Measurements from ENCODE around the gene RBM4B.
A peak's percentile ranks its signal among the peaks of the same experiment; 100 is the strongest.

The RBM4B gene

DNA sequence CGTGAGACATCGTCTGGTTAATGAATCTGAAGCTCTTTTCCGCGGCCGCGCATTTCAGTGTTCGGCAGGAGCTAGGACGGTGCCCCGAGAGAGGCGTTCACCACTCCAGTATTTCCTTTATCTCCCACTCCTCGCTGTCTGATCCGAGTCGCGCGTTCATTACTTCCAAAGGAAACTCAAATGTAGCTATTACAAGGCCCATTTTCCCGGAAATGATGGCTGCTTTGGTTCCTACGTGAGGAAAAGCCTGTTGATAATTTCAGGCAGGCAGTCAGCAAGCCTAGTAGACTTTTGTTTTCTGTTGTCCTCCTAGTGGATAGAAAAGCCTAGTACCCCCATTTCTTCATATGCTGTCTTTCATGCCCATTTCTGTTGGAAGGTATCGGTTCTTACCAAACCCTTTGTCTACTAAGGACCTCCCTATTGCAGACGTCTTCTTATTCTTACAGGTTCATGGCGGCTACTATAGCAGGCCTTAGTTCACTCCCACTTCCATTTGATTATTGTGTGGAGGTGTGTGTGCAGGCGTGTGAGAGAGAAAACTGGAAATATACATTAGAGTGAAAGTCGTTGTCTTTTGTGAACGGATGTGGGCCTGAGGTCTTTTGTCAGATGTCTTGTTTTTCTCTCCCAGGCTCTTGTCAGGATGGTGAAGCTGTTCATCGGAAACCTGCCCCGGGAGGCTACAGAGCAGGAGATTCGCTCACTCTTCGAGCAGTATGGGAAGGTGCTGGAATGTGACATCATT lies 38.4 kb downstream of the RBM4B start:
- DNase-seq: peak; percentile 40

DNA sequence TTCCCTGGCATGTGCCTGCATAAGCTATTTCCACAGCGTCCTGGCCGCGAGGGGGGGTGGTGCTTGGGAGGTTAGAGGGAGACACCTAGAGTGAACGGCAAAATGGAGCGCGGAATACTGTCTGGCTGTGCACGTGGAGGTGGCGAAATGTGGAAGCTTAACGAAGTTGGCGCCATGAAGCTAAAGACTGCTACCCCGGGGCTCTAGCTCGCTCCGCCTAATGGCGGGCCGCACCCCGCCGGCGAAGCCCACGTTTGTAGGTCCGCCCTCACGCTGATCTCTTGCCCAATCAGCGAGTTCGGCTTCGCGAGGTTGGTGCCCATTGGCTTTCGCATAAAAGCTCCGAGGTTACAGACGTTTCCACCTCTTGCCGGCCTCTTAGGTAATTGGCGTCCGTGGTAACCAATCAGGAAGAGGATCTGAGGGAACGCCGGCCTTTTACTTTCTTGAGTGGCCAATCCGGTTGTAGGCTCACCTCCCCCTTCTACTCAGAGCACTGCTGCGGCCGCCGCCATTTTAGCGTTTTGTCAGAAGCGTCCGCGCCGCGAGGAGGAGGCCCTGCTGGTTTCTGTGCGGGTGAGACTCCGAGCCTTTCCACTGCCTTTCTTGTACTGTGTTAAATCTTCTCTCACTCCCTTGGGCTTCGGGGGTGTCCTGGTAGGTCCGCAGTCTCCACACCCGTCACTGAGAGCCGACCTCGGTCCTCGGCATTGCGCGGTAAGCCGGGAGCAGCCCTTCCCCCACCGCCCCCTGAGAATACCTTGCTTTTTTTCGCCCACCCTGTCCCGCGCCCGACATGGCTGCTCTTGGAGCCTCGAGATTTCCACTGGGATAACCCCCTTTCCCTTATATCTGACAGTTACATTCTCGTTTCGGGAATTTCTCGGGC lies 39.3 kb downstream of the RBM4B start, which contains the start of gene RBM4:
TSS of gene RBM4 (plus strand) at position 527 of the 889 bp plus-strand sequence. CDS start 1,009 bp downstream, outside the sequence.
- peak; percentile 100 for DNase-seq

DNA sequence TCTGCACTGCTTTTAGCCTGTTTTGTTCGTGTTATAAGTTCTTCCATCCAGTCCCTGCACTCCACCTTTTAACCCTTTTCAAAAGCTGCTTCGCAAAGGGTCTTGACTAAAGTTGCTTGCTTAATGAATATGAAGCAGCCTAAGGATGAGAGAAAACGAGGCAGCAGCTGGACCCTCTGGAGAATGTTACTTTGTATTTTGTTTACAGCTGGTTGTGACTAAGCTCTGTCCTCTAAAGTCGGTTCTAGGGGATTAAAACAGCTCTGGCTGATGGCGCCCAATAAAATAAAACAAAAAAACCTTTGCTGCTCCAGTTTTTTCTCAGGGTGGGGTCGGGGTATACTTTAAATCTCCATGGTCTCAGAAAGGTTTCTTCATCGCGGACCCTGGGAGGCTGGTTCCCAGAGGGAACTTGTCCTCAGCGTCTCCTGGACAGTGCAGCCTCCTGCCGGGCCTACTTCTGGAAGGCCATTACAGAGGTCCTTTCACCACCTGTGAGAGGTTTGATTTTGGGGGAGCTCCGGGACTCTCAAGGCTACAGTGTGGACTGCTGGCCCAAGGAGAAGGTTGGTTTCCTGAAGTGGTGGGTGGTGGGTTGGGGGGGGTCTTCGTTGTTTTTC lies 40.0 kb downstream of the RBM4B start:
- no peak for DNase-seq

DNA sequence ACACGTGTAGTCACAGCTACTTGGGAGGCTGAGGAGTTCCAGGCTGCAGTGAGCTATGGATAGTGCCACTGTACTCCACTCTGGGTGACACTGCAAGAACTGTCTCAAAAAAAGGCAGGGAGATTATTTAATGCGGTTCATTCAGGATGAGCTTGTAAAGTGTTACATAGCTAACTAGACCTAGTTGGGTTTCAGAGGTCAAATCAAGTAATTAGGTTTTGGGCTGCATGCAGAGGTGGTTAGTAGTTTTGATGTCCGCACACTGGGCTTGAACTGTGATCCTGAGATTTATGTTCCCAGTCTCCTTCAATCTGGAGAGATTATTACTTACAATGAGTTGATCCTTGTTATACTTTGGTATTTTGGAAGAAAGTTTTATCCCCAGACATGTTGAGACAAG lies 41.3 kb downstream of the RBM4B start:
- no peak for DNase-seq

DNA sequence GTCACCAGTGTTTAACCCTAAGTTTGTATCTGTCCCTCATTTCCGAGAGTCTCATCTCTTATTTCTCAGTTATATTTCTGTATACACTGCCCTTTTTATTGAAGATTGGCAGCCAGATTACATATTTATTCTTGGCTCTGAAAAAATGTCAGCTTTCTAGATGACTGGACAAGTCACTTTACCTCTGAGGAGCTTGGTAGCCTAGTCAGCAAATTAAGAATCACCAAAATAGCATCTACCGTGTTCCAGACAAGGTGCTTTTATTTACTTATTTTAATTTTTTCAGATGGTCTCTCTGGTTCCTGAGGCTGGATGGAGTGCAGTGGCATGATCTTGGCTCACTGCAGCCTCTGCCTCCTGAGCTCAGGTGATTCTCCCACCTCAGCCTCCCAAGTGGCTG lies 44.7 kb downstream of the RBM4B start:
- DNase-seq: no peak

DNA sequence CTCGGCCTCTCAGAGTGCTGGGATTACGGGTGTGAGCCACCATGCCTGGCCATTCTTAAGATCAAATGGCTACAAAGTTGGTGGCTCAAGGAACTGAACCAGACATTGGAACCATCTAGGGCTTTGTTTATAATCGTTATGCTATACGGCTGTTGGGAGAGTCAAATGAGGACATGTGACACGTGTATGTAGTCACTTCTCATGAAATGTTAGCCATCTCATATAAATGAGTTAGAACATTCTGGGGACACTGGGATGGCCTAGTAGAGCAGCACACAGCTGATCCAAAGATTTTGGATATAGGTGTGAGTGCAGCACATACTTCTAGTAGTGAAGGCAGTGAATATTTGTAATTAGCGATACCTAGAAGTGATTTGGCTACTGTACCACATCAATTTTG lies 45.8 kb downstream of the RBM4B start:
- no peak for DNase-seq

DNA sequence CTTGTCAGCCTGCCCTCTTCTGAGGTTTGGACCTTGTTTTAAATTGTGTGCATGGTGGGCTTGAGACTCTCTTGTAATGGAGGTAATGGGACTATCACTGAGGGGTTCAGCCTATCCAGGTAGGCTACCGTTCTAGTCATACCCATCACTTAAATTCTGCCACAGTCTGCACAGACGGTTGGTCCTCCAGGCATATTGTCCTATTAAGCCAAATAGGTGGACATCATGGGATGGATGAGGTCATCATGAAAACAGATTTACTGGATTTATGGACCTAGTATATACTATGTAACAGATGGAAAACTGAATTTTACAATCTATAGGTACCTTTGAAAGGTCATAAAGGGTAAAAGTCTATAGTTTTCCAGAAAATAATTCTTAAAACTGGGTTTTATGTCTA lies 48.3 kb downstream of the RBM4B start:
- no peak for DNase-seq

DNA sequence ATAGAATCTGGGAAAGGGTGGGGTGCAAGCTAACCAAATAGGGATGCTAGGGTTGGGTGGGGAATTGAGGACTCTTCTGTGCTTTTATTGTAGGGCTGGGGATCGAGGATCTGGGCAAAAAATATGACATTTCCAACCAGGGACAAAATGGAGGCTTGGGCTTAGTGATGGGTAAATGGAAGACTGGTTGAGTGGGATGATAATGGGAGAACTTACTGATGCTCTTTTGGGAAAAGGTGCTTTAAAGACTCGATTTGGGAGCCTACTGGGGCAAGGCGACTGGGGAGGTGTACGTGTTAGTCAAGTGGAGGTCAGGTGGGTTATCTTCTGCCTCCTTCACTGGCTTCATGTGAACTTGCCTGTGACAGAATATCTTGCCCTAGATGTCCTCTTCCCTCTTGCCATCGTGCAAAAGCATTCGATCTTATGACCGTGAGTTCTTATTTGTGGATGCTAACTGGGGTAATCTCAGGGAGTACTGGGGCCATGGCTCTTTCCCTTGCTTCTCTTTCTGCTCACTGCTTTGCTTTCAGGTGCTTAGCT lies 49.6 kb downstream of the RBM4B start:
- no peak for DNase-seq

DNA sequence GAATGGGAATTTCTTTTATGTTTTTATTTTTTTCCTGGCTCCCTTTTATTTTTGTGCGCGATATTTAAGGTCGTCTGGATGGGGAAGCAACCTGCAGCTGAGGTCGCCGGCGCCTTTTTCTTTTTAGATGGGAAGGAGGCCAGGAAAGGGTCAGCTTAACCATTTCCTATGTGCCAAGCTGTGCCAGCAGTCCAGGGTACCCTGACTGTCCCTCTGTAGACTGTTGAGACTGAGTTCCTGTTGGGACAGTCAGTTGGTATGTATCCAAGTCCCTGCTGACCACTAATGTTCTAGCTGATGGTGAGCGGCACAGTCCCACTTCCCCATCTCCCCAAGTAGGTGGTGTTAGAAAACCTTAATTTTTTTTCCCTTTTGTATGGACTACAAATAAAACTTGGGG lies 50.8 kb downstream of the RBM4B start:
- DNase-seq: no peak

DNA sequence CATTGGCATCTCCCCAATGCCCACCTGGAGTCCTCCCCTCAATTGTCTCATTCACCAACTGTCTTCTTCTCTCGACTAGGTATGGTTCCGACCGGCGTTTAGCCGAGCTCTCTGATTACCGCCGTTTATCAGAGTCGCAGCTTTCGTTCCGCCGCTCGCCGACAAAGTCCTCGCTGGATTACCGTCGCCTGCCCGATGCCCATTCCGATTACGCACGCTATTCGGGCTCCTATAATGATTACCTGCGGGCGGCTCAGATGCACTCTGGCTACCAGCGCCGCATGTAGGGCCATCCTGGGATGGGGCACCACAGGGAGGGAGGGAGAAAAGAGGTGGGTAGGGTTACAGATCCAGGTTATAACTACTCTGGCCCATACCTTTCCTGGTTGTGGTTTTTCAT lies 51.3 kb downstream of the RBM4B start:
- no peak for DNase-seq

DNA sequence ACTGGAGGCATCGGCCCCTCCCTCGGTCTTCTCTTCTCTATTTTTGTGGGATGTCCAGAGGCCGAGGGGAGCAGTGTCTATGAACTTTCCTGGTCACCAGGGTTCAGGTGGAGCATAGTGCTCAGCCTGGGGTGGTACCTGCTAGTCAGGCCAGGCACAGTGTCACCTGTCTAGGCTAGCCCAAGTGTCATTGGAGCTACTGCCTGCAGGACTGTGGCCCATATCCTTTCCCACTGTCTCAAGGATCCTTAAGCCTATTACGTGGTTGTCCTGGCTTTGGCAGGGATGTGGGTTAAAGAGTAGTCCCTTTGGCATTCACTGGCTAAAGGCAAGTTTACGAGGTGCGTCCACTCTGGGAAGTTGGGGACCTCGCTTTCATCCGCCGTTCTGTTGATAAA lies 51.9 kb downstream of the RBM4B start:
- no peak for DNase-seq

DNA sequence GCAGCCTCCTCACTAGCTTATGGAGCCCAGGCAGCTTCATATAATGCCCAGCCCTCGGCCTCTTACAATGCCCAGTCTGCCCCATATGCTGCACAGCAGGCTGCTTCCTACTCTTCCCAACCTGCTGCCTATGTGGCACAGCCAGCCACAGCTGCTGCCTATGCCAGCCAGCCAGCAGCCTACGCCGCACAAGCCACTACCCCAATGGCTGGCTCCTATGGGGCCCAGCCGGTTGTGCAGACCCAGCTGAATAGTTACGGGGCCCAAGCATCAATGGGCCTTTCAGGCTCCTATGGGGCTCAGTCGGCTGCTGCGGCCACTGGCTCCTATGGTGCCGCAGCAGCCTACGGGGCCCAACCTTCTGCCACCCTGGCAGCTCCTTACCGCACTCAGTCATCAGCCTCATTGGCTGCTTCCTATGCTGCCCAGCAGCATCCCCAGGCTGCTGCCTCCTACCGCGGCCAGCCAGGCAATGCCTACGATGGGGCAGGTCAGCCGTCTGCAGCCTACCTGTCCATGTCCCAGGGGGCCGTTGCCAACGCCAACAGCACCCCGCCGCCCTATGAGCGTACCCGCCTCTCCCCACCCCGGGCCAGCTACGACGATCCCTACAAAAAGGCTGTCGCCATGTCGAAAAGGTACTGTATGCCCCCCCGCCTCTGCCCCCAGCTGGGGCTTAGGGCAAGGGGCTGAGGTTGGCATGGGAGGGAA lies 52.5 kb downstream of the RBM4B start:
- DNase-seq: no peak

DNA sequence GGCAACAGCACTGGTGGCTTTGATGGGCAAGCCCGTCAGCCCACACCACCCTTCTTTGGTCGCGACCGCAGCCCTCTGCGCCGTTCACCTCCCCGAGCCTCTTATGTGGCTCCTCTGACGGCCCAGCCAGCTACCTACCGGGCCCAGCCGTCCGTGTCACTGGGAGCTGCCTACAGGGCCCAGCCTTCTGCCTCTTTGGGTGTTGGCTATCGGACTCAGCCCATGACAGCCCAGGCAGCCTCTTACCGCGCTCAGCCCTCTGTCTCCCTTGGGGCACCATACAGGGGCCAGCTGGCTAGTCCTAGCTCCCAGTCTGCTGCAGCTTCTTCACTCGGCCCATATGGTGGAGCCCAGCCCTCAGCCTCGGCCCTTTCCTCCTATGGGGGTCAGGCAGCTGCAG lies 53.2 kb downstream of the RBM4B start:
- DNase-seq: no peak

DNA sequence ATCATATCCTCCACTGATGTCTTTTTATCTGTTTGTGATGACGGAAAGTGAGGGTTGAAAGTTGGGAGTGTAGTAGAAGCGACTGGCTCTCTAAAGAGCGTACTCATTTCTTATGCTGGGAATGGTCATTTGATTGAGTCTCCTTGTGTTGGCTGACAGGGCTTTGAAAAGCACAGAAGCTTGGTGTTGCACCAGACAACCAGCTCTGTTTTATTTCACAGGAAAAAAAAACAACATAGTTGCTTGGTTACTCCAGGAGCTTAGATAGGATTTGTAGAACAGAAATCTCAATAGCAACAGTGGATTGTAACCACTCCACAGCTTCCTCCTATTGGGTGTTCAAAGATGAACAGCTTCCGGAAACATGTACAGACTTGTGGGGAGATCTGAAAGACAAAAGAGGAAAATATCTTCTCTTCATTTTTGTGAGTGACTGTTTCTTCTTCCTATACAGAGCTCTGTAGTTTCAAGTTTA lies 58.6 kb downstream of the RBM4B start:
- DNase-seq: no peak

DNA sequence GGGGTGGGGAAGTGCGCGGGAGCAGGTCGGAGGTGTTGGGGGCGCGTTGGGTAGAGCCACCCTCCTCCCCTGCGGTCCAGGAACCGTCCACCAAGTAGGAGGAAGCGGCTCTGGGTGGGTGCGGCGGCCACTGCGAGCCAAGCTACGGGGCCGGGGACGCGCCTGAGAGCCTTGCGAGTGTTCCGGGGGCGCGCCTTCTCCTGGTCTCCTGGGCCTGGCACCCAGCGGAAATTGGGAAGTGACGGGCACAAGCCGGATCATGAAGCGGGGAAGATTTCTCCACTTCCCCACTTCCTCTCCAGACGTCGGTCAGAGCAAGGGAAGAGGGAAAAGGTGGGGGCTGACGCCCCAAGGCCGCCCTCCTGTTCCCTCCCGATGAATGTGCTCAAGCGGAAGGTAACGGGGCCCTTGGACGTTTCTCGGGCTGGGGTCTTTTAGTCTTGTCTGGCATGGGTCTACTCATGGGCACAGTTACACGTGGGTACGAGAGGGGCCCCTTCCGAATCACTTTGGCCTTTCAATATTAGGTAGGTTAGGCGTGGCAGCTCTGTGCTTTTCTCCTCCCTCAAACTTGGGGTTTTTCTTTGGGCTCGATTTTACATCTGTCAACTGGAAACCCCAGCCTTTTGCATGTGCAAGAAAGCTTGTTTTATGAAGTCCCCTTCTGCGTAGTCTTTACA lies 60.4 kb downstream of the RBM4B start:
- no peak for DNase-seq

DNA sequence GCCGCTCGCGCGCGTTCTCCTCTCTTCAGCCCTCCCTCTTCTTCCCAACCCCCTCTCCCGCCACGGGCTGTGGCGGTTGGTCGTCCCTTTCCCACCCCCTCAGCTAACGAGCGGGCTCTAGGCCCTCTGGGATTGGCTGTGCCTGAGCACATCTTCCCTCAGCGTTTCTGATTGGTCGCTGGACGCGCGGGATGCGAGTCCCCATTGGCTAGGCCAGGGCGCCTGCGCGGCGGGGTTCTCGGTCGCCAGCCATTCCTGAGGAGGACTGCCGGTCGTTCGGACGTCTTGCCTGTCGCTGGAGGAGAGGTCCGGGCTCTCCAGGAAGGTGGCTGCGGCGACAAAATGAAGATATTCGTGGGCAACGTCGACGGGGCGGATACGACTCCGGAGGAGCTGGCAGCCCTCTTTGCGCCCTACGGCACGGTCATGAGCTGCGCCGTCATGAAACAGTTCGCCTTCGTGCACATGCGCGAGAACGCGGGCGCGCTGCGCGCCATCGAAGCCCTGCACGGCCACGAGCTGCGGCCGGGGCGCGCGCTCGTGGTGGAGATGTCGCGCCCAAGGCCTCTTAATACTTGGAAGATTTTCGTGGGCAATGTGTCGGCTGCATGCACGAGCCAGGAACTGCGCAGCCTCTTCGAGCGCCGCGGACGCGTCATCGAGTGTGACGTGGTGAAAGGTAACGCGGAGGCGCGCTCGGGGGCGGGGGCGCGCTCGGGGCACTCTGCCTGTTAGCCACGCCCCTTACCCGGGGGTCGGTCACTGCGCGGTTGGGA lies 61.1 kb downstream of the RBM4B start, which contains the start of gene RBM14:
TSS of gene RBM14 (plus strand) at position 252 of the 776 bp plus-strand sequence. CDS start at position 343, 91 bp downstream.
- DNase-seq: peak; percentile 100

Data from NCI-H774 (cell line).